NCI-H82 treated with DMSO at 0.1 percent for 48 hours (cell line): Measurements from ENCODE around the gene KDM4C.
"Not testable (repeated sequence)": the region's sequence is repeated elsewhere in the genome, so short reads cannot be mapped to it uniquely, and the experiment has no call there.

ENCODE experiments used
- DNase-seq: peaks from one replicate; lab custom pipeline; 2025; ENCODE audit not compliant: unreplicated experiment; lab: John Stamatoyannopoulos, UW

KDM4C gene

DNA sequence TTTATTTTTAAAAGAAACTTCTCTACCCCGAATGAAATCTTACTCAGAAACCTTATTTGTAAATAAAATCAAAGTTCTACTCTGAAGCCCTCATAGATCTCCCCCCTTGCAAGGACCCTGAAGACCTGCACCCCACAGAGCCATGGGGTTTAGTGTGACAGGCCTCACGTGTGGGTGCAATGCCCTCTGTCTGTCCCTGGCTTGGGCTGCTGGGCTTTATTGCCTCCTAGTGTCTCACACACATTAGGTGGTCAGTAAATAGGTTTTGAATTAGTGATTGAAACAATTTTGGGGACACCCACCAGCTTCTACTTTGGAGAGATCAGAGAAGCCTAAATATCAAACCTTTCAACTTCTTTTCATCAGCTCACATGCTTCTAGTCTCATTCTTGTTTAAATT is 403.7 kb downstream of the KDM4C start:
- no peak for DNase-seq

DNA sequence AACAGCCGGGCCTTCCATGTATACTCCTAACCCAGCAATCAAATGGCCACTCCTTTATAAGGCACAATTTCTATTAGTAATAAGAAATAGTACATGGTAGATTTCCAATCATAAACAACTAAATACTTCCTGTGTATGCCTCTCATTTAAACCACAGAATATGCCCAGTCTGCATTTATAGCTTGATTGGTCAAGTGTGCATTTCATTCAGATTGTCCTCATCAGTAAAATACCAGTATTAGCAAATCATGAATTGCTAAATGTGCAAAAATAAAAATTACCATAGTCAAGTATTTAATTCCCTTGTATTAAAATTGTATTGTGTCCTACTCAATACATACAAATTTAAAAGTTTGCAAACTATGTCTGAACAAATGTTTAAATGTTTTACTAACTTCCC is 406.2 kb downstream of the KDM4C start:
- DNase-seq: no peak

DNA sequence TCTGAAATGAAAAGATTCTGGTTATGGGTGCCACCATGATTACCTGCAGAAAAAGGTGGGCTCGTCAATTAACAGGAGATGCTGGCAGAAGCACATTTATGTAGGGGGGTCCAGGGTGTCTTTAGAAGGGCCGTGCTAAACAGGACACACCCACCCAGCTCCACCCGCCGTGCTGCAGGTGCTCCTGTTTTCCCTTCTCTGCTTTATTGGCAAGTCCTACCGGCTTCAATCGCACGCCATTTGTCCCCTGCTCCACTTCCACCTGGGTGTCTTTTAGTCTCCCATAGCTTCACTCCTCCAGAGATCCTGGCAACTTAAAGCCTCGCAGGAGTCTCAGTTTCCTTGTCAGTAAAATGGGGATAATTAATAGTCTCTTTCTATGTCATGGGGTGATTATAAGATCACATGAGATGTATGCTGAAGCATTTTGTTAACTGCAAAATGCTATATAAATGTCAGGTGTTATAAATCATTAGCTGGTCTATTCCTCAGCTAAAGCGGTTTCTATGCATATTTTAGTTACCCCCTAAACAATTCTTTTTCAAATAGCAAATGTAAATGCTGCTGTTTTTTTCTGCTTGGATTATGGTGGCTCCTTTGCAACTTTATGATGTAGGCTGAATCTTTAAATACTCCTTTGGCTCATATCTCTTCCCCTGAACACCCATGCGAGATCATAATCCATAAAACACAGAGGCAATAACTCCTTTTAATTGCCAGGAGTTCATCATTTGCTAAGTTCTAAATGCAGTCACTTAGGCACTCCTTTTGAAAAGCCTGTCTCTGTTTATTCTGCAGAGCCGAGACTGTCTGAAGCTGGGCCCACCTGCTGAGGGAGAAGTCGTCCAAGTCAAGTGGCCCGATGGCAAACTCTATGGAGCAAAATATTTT is 406.9 kb downstream of the KDM4C start:
- no peak for DNase-seq

DNA sequence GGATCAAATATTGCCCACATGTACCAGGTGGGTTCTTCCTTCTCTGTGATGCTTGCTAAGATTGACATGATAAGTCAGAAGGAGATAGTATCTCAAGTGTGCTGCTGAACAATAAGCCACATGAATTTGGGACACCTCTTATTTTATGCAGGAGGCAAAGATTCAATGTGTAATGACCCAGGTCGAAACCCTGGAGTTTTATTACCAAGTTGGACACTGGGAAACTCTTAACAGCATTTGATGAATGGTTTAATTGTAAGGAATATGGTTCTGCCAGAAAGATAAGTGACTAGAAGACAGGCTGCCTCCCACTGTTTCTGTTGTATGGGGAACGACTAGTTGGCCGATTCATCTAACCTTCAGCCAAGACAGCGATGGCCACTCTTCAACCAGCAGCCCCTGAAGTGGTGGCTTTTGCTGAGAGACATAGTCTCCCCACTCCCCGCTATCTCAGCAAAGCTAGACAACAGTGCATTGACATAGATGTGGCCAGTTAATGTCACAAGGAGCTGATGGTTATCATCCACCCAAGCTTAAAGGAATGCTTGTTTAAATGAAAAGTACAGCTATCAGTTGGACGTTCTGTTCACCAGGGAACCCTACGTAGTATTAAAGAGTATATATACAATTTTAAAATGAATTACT is 407.7 kb downstream of the KDM4C start:
- DNase-seq: no peak

DNA sequence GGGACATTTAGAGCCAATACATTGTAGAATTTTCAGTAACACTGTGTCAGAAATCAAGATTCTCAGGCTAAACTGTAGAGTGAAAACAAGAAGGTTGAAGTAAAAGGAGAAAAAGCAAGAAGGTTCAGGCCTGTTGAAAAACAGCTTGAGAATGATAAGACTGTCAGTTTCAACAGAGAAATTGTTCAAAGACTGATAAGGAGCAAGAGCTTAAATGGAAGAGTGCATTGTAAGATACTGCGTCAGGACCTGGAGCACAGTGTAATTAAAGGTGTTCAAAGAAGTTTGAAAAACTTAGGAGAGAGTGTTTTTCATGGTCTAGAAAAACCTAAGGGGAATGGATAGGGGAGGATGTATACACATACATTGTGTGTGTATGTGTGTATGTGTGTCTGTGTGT is 408.3 kb downstream of the KDM4C start:
- no peak for DNase-seq

DNA sequence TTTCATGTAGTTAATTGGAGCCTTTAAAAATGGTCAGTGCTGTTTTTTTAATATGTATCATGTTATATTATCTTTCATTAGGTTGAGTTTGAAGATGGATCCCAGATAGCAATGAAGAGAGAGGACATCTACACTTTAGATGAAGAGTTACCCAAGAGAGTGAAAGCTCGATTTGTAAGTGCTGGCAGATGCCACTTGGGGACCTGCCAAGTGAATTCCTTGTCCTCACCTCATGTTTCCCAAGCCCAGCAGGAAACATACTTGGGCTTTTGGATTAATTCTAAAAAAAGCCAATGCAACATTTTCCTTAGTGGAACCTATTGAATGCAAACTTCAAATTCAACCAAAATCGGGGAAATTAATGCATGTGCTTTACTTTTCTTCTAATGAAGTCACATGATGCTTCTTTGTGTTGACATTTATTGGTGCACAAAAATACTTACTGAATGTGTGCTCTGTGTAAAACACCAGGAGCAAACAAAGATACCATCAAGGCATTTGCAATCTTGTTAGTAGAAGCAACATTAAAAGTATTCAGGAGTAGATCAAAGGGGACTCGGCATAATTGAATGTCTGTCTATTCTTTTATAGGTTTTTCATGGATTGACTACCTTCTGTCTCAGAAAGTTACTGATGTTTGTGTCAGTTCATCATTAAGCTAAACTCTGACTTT is 412.1 kb downstream of the KDM4C start:
- DNase-seq: no peak

DNA sequence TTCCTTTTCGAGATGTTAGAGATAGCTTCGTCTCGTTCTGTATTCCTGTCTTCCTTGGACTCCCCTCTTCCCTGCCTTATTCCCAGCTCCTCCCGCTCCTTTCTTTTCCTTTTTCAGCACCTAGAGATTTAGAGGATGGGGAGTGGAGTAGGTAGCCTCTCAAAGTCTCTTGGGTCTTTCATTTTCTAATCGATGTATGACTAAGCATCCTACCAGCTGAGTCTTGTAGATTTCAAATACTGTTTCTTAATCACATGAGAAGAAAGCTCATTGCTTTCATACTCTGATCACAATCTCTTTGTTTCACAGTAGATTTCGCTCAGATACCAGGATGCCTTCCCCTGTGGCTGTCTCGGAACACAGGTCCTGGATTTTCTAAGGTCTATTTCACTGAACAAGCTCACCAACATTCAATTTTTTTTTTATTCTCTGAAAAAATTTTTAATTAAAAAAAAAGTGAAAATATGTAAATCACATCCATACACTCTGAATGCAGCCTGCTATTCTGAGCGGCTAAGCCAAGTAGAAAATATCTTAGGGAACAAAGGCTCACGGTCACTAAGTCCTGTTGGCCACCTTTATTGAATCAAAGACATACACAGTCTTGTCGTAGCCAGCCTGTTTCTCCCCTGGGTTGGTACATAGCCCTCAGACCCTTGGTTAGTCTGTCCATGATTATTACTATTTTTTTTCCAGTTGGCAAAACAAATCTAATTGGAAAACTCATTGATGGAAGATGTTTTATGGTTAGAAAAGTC is 413.8 kb downstream of the KDM4C start:
- no peak for DNase-seq

DNA sequence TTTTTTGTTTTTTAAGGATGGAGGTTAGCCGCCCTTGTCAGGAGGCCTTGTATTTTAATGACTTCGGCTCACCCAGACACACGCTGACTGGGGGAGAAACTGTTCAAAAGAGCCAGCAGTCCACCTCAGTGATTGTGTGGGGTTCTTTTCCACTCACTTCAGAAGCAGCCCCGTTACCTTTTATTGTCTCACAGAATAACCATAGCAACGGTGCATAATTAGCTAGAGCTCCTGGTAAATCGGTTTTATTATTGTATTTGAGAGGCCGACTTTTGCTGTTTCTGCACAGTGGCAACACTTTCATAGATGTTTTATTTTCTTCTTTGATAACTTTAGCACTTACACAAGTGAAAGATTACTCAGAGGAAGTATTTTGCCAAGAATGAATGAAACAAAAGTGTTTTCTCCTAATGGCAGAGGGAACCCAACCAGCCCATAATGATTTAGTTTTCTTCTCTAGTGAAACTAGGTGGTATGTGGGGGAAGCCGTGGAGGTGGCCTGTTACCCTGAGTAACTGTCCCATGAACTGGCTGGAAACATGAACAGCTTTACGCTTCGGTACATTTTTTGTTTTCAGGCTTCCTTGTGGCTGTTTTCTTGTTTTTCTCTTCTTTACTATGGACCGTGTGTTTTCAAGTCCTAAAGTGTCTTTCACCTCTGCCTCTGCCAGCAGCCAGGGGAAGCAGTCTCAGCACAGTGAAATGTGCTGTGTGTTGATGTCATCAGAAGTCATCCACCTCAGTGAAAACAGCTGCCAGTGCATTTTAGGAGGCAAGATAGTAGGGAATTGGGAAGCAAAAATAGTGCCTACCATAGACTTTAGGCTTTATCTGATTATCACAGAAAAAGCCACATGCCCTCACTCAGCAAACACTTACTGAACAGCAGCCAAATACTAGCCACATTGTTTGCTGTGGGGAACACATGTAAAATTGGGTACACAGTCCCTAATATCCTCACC is 414.7 kb downstream of the KDM4C start:
- DNase-seq: no peak

DNA sequence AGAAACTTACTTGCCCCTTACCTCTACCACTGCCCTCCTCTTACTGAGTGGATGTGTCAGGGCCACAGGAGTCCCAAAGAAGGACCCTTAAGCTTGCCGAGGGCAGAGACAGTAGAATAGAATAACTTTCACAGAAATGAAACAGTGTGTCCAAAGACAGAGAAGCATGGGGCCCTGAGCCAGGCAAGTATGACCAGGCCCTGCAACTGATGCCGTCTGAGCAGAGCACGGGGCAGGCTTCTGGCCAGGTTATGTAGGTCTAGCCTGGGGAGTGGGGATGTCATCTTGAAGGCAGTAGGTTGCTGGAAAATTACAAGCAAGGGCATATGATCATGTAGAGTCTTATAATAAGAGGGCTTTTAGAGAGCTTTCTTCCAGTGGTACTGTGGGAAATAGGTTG is 415.4 kb downstream of the KDM4C start:
- no peak for DNase-seq

DNA sequence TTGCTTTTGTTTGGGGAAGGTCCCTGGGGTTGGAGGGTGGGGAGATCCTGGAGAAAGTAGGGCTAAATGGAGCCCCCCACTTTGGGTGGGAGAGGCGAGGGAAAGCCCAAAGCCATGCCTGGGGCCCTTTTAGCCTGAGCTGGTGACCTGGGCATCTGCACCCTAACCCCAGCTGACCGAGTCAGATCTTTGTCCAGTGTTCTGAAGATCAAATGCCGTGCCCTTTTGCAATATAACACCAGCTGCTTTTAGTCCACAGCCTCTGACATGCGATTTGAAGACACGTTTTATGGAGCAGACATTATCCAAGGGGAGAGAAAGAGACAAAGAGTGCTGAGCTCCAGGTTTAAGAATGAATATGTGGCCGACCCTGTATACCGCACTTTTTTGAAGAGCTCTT is 416.5 kb downstream of the KDM4C start:
- DNase-seq: no peak

DNA sequence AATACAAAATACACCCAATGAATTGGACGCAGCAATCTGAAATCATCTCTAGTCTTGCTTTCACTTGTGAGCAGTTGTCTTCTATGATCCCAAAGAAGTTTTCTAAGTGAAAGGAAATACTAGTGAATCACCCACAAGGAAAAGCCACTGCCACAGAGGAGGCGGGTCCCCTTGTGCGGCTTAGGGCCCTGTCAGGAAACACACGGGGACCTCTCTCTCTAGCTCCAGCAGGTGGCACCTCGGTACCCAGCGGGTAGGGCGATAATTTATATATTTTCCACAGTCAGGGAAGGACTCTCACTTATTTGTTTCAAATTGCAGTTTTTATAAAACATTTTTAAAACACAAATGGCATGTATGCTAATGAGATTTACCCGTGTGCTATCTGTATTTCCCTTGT is 417.1 kb downstream of the KDM4C start:
- DNase-seq: no peak

DNA sequence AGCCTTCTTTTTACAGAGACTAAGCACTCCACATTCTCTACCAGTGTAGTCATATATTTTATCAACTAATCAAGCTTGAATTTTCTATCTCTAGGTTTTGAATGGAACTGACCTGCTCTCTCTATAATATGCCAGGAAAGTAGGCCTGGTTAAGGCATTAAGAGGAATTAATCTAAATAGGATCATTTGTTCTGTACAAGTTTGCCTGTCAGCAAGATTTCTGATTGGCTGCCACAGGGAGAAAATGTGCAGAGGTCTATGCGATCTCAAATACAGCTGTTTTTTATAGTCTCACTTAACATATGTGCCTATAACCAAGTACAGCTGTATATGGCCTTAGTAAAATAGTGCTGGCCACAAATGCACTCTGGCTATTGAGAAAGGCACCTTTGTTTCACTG is 418.8 kb downstream of the KDM4C start:
- DNase-seq: peak; percentile 3

DNA sequence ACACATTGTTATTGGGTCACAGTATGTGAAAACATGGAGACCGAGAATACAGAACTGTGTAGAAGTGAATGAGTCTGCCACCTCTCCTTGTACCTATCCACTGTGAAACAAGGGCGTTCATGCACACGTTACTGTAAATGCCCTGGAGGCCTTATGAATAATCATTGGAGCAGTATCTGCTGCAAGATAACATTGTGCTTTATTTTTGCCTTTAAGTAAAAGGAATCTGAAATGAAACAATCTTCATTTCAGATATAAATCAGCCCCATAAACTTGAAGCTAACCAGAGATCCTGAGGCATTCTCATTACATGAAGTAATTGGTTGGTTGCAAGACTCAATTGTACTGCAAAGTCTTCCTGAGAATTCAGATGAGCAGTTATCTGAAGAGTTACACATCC is 419.6 kb downstream of the KDM4C start:
- DNase-seq: no peak

DNA sequence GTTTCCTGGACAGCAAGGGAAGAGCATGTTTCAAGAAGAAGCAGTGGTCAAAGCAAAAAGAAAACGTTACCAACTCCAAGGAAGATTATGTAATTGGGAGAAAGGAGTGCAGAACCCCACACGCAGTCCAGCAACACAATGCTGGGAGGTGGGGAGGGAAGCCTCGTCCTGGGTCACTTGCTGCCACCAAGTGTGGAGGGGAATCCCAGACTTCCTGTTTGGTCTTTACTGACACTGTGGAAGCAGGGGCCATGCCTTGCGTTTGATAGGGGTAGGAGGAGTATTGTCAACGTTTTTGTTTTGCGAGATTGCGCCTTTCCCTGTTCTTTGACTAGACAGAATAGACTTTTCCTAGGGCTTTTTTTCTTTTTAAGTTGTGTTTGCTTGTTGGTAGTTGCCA is 421.0 kb downstream of the KDM4C start:
- DNase-seq: no peak

DNA sequence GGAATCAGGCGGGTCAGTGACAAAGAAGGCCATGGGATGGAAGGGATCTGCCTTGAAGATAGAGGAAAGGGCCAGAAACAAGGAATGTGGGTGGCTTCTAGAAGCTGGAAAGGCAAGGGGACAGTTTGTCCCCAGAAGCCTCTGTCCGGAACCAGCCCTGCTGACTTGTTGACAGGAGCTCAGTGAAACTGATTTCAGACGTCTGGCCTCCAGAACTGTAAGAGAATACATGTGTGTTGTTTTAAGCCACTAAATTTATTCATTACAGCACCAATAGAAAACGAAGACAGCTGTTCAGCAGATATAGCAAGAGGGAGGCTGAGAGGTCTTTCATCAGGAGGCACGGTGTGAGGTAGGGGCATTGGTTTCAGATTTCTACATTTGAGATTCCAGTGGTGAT is 422.5 kb downstream of the KDM4C start:
- DNase-seq: no peak

DNA sequence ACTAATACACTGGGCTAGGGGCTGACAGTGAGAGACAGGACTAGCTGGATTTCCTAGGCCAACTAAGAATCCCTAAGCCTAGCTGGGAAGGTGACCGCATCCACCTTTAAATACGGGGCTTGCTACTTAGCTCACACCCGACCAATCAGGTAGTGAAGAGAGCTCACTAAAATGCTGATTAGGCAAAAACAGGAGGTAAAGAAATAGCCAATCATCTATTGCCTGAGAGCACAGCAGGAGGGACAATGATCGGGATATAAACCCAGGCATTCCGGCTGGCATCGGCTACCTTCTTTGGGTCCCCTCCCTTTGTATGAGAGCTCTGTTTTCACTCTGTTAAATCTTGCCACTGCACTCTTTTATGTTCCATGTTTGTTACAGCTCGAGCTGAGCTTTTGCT is 425.4 kb downstream of the KDM4C start:
- not testable (repeated sequence) for DNase-seq

DNA sequence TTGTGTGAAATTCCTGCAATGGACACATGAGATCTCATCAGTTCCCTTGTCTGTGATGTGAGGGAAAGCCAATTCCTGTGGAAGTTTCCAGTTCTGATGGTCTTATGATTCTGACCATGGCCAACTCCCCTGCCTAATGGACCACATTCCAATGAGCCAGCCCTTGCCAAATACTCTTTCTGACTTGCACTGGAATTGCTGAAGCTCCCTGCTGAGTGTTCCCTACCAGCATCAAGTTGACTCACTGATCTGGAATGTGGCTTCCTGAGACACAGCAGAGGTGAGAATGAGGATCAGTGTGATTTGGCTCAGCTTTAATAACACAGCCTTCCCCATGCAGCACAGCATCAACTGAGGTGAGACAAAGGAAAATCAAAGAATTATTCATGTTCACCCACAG is 427.8 kb downstream of the KDM4C start:
- no peak for DNase-seq

DNA sequence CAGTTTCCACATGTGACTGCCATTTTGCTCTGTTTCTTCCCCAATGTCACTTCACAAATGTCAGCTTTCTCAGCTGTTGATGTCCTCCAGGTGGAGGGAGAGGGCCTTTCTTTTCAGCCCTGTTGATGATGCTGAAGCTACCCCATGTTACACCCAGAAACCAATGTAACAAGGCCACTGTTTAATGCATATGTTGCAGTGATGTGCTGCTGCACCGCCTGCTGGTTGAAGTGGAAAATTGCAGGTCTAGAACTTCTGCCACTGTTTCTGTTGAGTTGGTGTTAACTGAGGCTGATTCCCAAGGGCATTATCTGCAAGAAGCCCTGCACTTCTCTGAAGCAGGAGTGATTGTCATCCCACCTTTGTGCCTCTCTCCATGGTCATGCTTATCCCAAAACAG is 428.4 kb downstream of the KDM4C start:
- no peak for DNase-seq

DNA sequence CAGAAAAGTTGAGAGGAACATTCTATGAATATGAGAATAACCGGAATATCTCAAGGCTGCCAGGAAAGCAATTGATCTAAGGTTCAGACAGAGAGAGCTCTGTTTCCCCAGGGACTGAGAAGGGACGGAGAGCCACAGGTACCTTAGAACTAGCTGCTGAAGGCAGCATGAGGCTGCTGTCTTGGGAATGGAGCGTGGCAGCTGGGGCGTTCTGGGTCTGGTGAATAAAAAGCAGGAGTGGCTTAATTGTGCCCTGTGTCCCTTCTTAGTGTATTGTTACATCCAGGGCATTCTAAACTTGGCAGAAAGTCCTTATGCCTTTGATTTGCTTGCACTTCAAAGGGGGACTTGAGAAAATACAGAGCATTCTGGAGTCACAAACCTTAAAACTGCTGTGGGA is 434.5 kb downstream of the KDM4C start:
- DNase-seq: no peak

DNA sequence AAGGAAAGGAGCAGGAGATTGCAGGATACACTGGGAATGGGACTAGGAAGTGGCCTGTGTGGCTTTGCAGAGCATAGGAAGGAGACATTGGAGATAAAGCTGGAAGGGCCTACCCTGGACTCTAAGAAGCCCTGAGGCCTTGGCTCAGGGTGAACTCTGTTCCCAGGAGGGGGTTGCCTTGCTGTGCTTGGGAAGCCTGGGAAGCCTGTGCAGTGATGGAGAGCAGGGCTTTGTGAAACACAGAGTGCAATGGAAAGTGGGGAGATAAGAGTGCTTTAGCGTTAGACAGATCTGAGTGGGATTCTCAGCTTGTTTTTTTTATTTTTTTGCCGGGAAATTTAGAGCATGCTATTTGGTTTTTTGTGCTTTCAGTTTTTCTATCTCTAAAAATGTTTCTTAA is 437.8 kb downstream of the KDM4C start:
- no peak for DNase-seq
